Activated naive CD8-positive, alpha-beta T cell treated with anti-CD3 and anti-CD28 coated beads, Interleukin-2, amount 10 ng/mL, durations not matched to agents 7 days and 5 days (primary cell): Measurements from ENCODE around the gene SLC6A11. TPM values are rescaled to one million over a fixed set of nuclear protein-coding genes. Genes with fewer than 3 reads are reported as not detected.

ENCODE experiments used
- ATAC-seq: fragments of 150-1000 bp; cut with Tn5 transposase; one replicate; pipeline ENCODE4 v1.10.0; 2021; ENCODE audit warnings: low read depth, moderate library complexity
- POLR2A ChIA-PET: fragments of 350-600 bp; sonication (Branson Sonifier 250); formaldehyde crosslinking; loops from one replicate; lab custom pipeline; 2021; ENCODE audit warnings: antibody characterized with exemption; lab: Charles Lee
- DNase-seq: peaks from one replicate; pipeline ENCODE4 v3.0.0; 2021
- H3K27ac Mint-ChIP-seq: one replicate; pipeline ENCODE4 v1.8.0; 2022; ENCODE audit warnings: mild to moderate bottlenecking, mixed read lengths
- H3K27me3 Mint-ChIP-seq: one replicate; pipeline ENCODE4 v1.8.0; 2022; ENCODE audit warnings: mild to moderate bottlenecking, moderate library complexity, mixed read lengths
- H3K36me3 Mint-ChIP-seq: one replicate; pipeline ENCODE4 v1.8.0; 2021; ENCODE audit warnings: mild to moderate bottlenecking, mixed read lengths
- H3K4me1 Mint-ChIP-seq: one replicate; pipeline ENCODE4 v1.8.0; 2021; ENCODE audit warnings: mixed read lengths
- H3K4me3 Mint-ChIP-seq: one replicate; pipeline ENCODE4 v1.8.0; 2022; ENCODE audit warnings: mild to moderate bottlenecking, moderate library complexity, mixed read lengths
- H3K9me3 Mint-ChIP-seq: one replicate; pipeline ENCODE4 v1.8.0; 2021; ENCODE audit warnings: mixed read lengths
- total RNA-seq, 2 experiments: library from RNA; stranded (reverse); gene quantifications; one replicate each; pipeline ENCODE4 v1.2.3, GENCODE V29; 2021

SLC6A11 gene
- total RNA-seq, 2 experiments from 2014 or later: not detected

GRCh38 chr3:10779293-10779805 lies 36.7 kb upstream of the SLC6A11 start:
- no peak for ATAC-seq
- Mint-ChIP-seq H3K4me1 (peaks cover 6% of the 10 kb centered on the region), H3K27me3 (peaks cover 9% of the 10 kb centered on the region), H3K4me3 (no peak overlapping the region), H3K27ac (no peak overlapping the region), H3K9me3 (no peaks in the 10 kb centered on the region), H3K36me3 (no peaks in the 10 kb centered on the region)
- POLR2A ChIA-PET: no interaction called here
- no peak for DNase-seq

- Mint-ChIP-seq H3K9me3 (no peaks in the 10 kb centered on the region), H3K36me3 (no peaks in the 10 kb centered on the region), H3K4me1 (peaks cover 7% of the 10 kb centered on the region), H3K27ac (no peak overlapping the region), H3K27me3 (peaks cover 14% of the 10 kb centered on the region), H3K4me3 (no peak overlapping the region)
- ATAC-seq (no peak), DNase-seq (no peak)
- POLR2A ChIA-PET: no interaction called here
These were observed 35.8 kb upstream of the SLC6A11 start for GRCh38 chr3:10780243-10780642.

- Mint-ChIP-seq H3K36me3 (no peaks in the 10 kb centered on the region), H3K27me3 (peaks cover 14% of the 10 kb centered on the region), H3K4me1 (peaks cover 7% of the 10 kb centered on the region), H3K9me3 (no peaks in the 10 kb centered on the region), H3K27ac (no peak overlapping the region), H3K4me3 (no peak overlapping the region)
- POLR2A ChIA-PET: no interaction called here
- DNase-seq: no peak
- no peak for ATAC-seq
These were observed 35.1 kb upstream of the SLC6A11 start for GRCh38 chr3:10780922-10781321.

- POLR2A ChIA-PET: no interaction called here
- ATAC-seq: no peak
- Mint-ChIP-seq H3K27me3 (peaks cover 21% of the 10 kb centered on the region), H3K4me3 (no peak overlapping the region), H3K27ac (no peak overlapping the region), H3K36me3 (no peaks in the 10 kb centered on the region), H3K4me1 (peaks cover 7% of the 10 kb centered on the region), H3K9me3 (no peaks in the 10 kb centered on the region)
- no peak for DNase-seq
These were observed 34.0 kb upstream of the SLC6A11 start for GRCh38 chr3:10781981-10782380.

GRCh38 chr3:10783360-10784351 lies 32.4 kb upstream of the SLC6A11 start:
- Mint-ChIP-seq H3K4me3 (no peak overlapping the region), H3K9me3 (no peaks in the 10 kb centered on the region), H3K36me3 (no peaks in the 10 kb centered on the region), H3K27me3 (peaks cover 28% of the 10 kb centered on the region), H3K27ac (no peak overlapping the region), H3K4me1 (peaks cover 7% of the 10 kb centered on the region)
- POLR2A ChIA-PET: no interaction called here
- ATAC-seq (no peak), DNase-seq (no peak)

- Mint-ChIP-seq H3K27me3 (peaks cover 29% of the 10 kb centered on the region), H3K36me3 (no peaks in the 10 kb centered on the region), H3K4me3 (no peak overlapping the region), H3K27ac (no peak overlapping the region), H3K4me1 (peaks cover 7% of the 10 kb centered on the region), H3K9me3 (no peaks in the 10 kb centered on the region)
- ATAC-seq: no peak
- POLR2A ChIA-PET: no interaction called here
- no peak for DNase-seq
These were observed 29.4 kb upstream of the SLC6A11 start for GRCh38 chr3:10786640-10787039.

GRCh38 chr3:10788451-10788850 lies 27.6 kb upstream of the SLC6A11 start:
- Mint-ChIP-seq H3K4me1 (peaks cover 7% of the 10 kb centered on the region), H3K4me3 (no peak overlapping the region), H3K9me3 (no peaks in the 10 kb centered on the region), H3K27ac (no peak overlapping the region), H3K36me3 (no peaks in the 10 kb centered on the region), H3K27me3 (peaks cover 29% of the 10 kb centered on the region)
- no peak for DNase-seq
- no peak for ATAC-seq
- POLR2A ChIA-PET: no interaction called here

GRCh38 chr3:10790713-10791112 lies 25.3 kb upstream of the SLC6A11 start:
- Mint-ChIP-seq H3K27me3 (peaks cover 17% of the 10 kb centered on the region), H3K9me3 (no peaks in the 10 kb centered on the region), H3K36me3 (no peaks in the 10 kb centered on the region), H3K27ac (no peak overlapping the region), H3K4me3 (no peak overlapping the region), H3K4me1 (no peaks in the 10 kb centered on the region)
- no peak for DNase-seq
- POLR2A ChIA-PET: no interaction called here
- ATAC-seq: no peak

- no peak for ATAC-seq
- H3K4me3 Mint-ChIP-seq: no peak overlapping the region
- DNase-seq: no peak
These were observed 23.8 kb upstream of the SLC6A11 start for GRCh38 chr3:10792208-10792607.

GRCh38 chr3:10798600-10799367 lies 17.2 kb upstream of the SLC6A11 start:
- no peak for ATAC-seq
- POLR2A ChIA-PET: interaction anchor here (0.6 kb wide), 1 partner anchor 909 kb away, joined by 3 read pairs; the partner anchor contains the start of gene JAGN1
- Mint-ChIP-seq H3K36me3 (no peaks in the 10 kb centered on the region), H3K27ac (no peak overlapping the region), H3K4me1 (no peaks in the 10 kb centered on the region), H3K27me3 (peaks cover 18% of the 10 kb centered on the region), H3K9me3 (no peaks in the 10 kb centered on the region), H3K4me3 (no peak overlapping the region)
- no peak for DNase-seq

More at GRCh38 chr3:10792208-10792607, 23.8 kb upstream of the SLC6A11 start:
- H3K9me3 Mint-ChIP-seq: no peaks in the 10 kb centered on the region
- no peaks in the 10 kb centered on the region for H3K4me1 Mint-ChIP-seq
- H3K27ac Mint-ChIP-seq: no peak overlapping the region
- POLR2A ChIA-PET: no interaction called here
- no peaks in the 10 kb centered on the region for H3K36me3 Mint-ChIP-seq
- peaks cover 17% of the 10 kb centered on the region for H3K27me3 Mint-ChIP-seq

GRCh38 chr3:10804183-10804648 lies 11.8 kb upstream of the SLC6A11 start:
- no peak overlapping the region for H3K4me3 Mint-ChIP-seq
- no peak overlapping the region for H3K27ac Mint-ChIP-seq
- DNase-seq (no peak), ATAC-seq (no peak)
- H3K9me3 Mint-ChIP-seq: no peaks in the 10 kb centered on the region
- peaks cover 9% of the 10 kb centered on the region for H3K27me3 Mint-ChIP-seq
- H3K36me3 Mint-ChIP-seq: no peaks in the 10 kb centered on the region
- H3K4me1 Mint-ChIP-seq: no peaks in the 10 kb centered on the region
- POLR2A ChIA-PET: no interaction called here

GRCh38 chr3:10806006-10806405 lies 10.0 kb upstream of the SLC6A11 start:
- Mint-ChIP-seq H3K36me3 (no peaks in the 10 kb centered on the region), H3K27ac (no peak overlapping the region), H3K9me3 (no peaks in the 10 kb centered on the region), H3K4me3 (no peak overlapping the region), H3K27me3 (peaks cover 3% of the 10 kb centered on the region), H3K4me1 (no peaks in the 10 kb centered on the region)
- POLR2A ChIA-PET: no interaction called here
- DNase-seq (no peak), ATAC-seq (no peak)

- POLR2A ChIA-PET: no interaction called here
- H3K9me3 Mint-ChIP-seq: no peaks in the 10 kb centered on the region
- DNase-seq (no peak), ATAC-seq (no peak)
- H3K27ac Mint-ChIP-seq: no peak overlapping the region
- H3K4me1 Mint-ChIP-seq: no peaks in the 10 kb centered on the region
- no peak overlapping the region for H3K4me3 Mint-ChIP-seq
- no peaks in the 10 kb centered on the region for H3K36me3 Mint-ChIP-seq
- peaks cover 6% of the 10 kb centered on the region for H3K27me3 Mint-ChIP-seq
These were observed 7.8 kb upstream of the SLC6A11 start for GRCh38 chr3:10808130-10808735.
